Measurements from ENCODE around the gene ADARB2. TPM values are rescaled to one million over a fixed set of nuclear protein-coding genes. Genes with fewer than 3 reads are reported as not detected.
"Not testable (repeated sequence)": the region's sequence is repeated elsewhere in the genome, so short reads cannot be mapped to it uniquely, and the experiment has no call there.

ADARB2 gene
- total and polyA plus RNA-seq, 2 donors (not counting 1 experiment from before 2014, with no cell fraction given): not detected

- H3K9ac ChIP-seq (ENCODE audit: insufficient read depth, low read length): no peak overlapping the region
- H3K36me3 ChIP-seq (ENCODE audit: control insufficient read depth, insufficient read depth, low read length): no peaks in the 10 kb centered on the region
- no peak overlapping the region for H3K4me2 ChIP-seq (ENCODE audit: extremely low read depth, insufficient read depth, low read length)
- no peak overlapping the region for H3K27ac ChIP-seq (ENCODE audit: insufficient read depth, low read length)
- H3K27me3 ChIP-seq (ENCODE audit: control insufficient read depth, insufficient read depth, low read length): no peaks in the 10 kb centered on the region
- DNase-seq (ENCODE audit: low read depth in 2 of 2): no peak
- TF ChIP-seq EZH2 (IDR thresholded peaks at IDR 0.05; ENCODE audit: low read length, missing control alignments) (no peak), CTCF (conservative IDR thresholded peaks at IDR 0.05 in 1 of 2, IDR thresholded peaks at IDR 0.05 in 1 of 2; ENCODE audit: low read depth in 1 of 2, low read length in 2 of 2) (no peak)
- no peaks in the 10 kb centered on the region for H4K20me1 ChIP-seq (ENCODE audit: control insufficient read depth, extremely low read depth, insufficient read depth, low read length)
- no peak overlapping the region for H2AFZ ChIP-seq (ENCODE audit: low read length)
- H3K4me1 ChIP-seq (ENCODE audit: control insufficient read depth, extremely low read depth, insufficient read depth, low read length): no peaks in the 10 kb centered on the region
- H3K4me3 ChIP-seq (replicated peaks in 1 of 4; ENCODE audit: control extremely low read depth in 1 of 4, insufficient read depth in 1 of 4, low read depth in 3 of 4, low read length in 4 of 4): no peak overlapping the region
- no peaks in the 10 kb centered on the region for H3K9me3 ChIP-seq (ENCODE audit: control insufficient read depth, insufficient read depth, low read depth, low read length)
- no peaks in the 10 kb centered on the region for H3K79me2 ChIP-seq (ENCODE audit: control insufficient read depth, insufficient read depth, low read length)
Observed at GRCh38 chr10:1620803-1621202, 116.5 kb downstream of the ADARB2 start.

- H3K27ac ChIP-seq (ENCODE audit: insufficient read depth, low read length); DNase-seq (ENCODE audit: low read depth in 2 of 2): not testable (repeated sequence)
Observed at GRCh38 chr10:1617376-1618317, 119.7 kb downstream of the ADARB2 start.

GRCh38 chr10:1616701-1617100, 120.6 kb downstream of the ADARB2 start:
- H2AFZ ChIP-seq (ENCODE audit: low read length); H3K4me1 ChIP-seq (ENCODE audit: control insufficient read depth, extremely low read depth, insufficient read depth, low read length); H4K20me1 ChIP-seq (ENCODE audit: control insufficient read depth, extremely low read depth, insufficient read depth, low read length); H3K27ac ChIP-seq (ENCODE audit: insufficient read depth, low read length); H3K27me3 ChIP-seq (ENCODE audit: control insufficient read depth, insufficient read depth, low read length); H3K9ac ChIP-seq (ENCODE audit: insufficient read depth, low read length); DNase-seq (ENCODE audit: low read depth in 2 of 2); H3K79me2 ChIP-seq (ENCODE audit: control insufficient read depth, insufficient read depth, low read length); H3K4me3 ChIP-seq (replicated peaks in 1 of 4; ENCODE audit: control extremely low read depth in 1 of 4, insufficient read depth in 1 of 4, low read depth in 3 of 4, low read length in 4 of 4); H3K4me2 ChIP-seq (ENCODE audit: extremely low read depth, insufficient read depth, low read length); H3K9me3 ChIP-seq (ENCODE audit: control insufficient read depth, insufficient read depth, low read depth, low read length); H3K36me3 ChIP-seq (ENCODE audit: control insufficient read depth, insufficient read depth, low read length): not testable (repeated sequence)

More at GRCh38 chr10:1617376-1618317, 119.7 kb downstream of the ADARB2 start:
- not testable (repeated sequence) for H2AFZ ChIP-seq (ENCODE audit: low read length); H3K4me1 ChIP-seq (ENCODE audit: control insufficient read depth, extremely low read depth, insufficient read depth, low read length); H3K36me3 ChIP-seq (ENCODE audit: control insufficient read depth, insufficient read depth, low read length); H3K9me3 ChIP-seq (ENCODE audit: control insufficient read depth, insufficient read depth, low read depth, low read length); H4K20me1 ChIP-seq (ENCODE audit: control insufficient read depth, extremely low read depth, insufficient read depth, low read length); H3K4me3 ChIP-seq (replicated peaks in 1 of 4; ENCODE audit: control extremely low read depth in 1 of 4, insufficient read depth in 1 of 4, low read depth in 3 of 4, low read length in 4 of 4); H3K27me3 ChIP-seq (ENCODE audit: control insufficient read depth, insufficient read depth, low read length); H3K9ac ChIP-seq (ENCODE audit: insufficient read depth, low read length); H3K79me2 ChIP-seq (ENCODE audit: control insufficient read depth, insufficient read depth, low read length); H3K4me2 ChIP-seq (ENCODE audit: extremely low read depth, insufficient read depth, low read length)
